Measurements from ENCODE around the gene LCN15.
"Not testable (repeated sequence)": the region's sequence is repeated elsewhere in the genome, so short reads cannot be mapped to it uniquely, and the experiment has no call there.

LCN15 gene

DNA sequence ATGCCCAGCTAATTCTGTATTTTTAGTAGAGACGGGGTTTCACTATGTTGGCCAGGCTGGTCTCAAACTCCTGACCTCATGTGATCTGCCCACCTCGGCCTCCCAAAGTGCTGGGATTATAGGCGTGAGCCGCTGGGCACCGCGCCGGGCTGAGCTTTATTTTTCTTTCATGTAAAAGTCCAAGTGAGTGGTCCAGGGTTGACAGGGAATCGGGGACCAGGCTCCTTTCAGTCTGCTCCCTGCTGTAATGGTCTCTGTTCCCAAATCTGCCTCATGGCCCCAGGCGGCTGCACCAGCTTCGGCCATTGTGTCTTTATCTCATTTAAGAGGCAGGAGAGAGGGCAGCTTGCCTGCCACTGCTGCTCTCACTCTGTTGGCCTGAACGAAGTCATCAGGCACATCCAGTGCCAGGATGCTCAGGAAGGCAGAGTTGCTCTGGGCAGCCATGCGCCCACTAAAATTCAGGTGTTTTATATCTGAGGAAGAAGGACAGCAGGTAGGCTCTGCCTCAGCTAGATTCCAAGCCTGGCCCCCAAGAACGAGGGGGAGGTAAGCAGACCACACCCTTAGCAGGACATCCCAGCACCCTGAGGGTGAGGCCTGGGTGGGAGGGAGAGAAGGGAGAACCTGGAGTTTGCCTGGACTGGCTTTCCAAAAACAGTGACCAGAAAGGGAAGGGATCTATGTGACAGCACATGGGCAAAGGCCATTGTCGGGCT is 30.1 kb upstream of the LCN15 start:
- DNase-seq, result no peak

- no peak for DNase-seq
These were observed 29.0 kb upstream of the LCN15 start for GRCh38 chr9:136793086-136793946.

- no peak for DNase-seq
These were observed 28.2 kb upstream of the LCN15 start for GRCh38 chr9:136792321-136793085.

GRCh38 chr9:136791516-136792276 is 27.4 kb upstream of the LCN15 start:
- peak; percentile 50 for DNase-seq

DNA sequence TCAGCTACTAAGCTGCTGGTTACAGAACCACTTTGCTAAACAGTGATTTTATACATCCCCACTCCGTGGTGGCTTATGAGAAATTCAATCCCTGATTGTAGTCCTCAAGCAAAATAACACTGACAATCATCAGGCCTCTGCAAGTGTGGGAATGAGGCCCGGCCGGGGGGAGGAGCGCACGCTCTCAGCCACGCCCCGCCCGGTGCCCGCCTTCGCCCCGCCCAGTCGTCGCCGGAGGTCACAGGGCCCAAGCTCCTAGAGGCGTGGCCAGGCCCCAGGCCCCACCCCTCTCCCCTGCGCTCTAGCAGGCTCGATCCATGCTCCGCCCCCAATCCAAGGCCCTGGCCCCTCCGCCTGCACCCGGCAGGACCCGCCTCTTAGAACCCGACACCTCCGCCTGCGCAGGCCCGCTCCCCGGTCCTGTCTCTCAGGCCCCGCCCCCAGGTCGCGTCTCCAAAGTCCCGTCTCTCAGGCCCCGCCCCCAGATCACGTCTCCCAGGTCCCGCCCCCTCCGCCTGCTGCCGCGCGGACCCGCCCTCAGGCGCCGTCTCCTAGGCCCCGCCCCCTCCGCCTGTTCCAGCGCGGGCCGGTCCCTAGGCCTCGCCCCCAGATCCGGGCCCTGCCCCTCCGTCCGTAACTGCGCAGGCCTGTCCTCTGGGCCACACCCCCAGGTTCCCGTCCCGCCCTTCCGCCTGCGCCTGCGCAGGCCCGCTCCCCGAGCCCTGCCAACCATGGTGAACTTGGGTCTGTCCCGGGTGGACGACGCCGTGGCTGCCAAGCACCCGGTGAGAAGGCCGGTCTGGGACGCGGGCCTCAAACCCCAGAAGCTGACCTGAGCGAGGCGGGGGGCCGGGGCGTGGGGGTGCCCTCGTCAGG is 26.6 kb upstream of the LCN15 start, which contains the start of gene TMEM141:
TMEM141 (plus strand) TSS at position 705 of the 876 bp plus-strand sequence; CDS start at position 732, 27 bp downstream.
- DNase-seq, result peak; percentile 96

DNA sequence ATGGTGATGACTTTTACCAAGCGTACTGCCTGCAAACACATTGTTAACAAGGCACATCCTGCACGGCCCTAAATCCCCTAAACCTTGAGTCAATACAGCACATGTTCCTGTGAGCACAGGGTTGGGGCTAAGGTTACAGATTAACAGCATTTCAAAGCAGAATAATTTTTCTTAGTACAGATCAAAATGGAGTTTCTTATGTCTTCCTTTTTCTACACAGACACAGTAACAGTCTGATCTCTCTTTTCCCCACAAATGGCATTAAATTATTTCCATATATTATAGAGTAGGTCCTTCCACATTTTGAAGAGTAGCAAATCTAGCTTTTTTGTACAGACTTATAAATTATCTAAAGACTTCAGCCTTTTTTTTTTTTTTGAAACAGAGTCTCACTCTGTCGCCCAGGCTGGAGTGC is 25.2 kb upstream of the LCN15 start:
- DNase-seq, result no peak

- DNase-seq, result not testable (repeated sequence)
These were observed 24.6 kb upstream of the LCN15 start for GRCh38 chr9:136788644-136789522.

DNA sequence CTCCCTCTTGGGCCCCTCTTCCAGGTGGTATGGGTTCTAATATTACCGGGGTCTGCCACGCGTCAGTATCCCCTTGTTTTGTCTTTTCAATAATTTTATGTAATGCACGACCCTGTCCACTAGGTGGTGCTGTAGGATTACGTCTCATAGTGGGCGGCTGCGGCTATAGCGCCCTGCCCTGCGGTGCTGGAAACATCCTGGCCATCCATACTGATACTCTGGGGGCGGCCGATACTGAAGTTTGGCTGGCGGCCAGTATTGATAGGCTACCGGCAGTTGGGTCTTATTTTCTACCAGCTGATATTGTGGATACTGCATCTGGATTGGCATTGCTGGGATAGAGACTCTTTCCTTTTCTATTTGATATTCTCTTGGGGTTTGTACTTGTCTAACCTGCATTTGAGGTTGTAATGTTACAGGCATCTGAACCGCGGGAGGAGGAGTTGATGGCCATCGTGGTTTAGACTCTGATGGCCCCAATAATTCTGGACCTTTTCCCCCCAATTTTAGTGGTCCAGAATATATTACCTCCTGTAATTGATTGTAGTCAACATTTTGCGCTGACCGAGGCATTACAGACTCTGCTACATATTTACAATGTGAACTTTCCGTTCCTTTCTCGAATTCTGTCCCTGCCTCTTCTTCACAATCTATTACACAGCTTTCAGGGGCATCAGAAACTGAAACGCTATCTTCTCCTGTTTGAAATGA is 23.5 kb upstream of the LCN15 start:
- DNase-seq, result peak; percentile 89

DNA sequence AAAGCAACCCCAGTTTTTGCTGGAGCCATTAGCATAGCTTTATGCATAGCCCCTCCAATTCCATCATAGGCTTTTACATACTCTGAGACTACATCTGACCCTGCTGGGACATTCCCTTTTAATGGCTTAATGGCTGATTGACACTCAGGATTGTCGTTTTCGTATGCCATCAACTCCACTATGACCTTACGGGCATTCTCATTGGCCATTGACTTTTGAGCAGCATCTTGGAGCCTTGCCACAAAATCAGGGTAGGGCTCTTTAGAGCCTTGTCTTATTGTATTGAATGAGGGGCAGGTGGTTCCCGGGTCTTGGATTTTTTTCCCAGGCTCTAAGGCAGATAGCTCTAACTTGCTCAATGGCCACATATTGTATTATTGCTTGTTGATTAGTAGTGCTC is 22.7 kb upstream of the LCN15 start:
- not testable (repeated sequence) for DNase-seq

GRCh38 chr9:136786451-136786850 is 22.1 kb upstream of the LCN15 start:
- DNase-seq, result no peak

DNA sequence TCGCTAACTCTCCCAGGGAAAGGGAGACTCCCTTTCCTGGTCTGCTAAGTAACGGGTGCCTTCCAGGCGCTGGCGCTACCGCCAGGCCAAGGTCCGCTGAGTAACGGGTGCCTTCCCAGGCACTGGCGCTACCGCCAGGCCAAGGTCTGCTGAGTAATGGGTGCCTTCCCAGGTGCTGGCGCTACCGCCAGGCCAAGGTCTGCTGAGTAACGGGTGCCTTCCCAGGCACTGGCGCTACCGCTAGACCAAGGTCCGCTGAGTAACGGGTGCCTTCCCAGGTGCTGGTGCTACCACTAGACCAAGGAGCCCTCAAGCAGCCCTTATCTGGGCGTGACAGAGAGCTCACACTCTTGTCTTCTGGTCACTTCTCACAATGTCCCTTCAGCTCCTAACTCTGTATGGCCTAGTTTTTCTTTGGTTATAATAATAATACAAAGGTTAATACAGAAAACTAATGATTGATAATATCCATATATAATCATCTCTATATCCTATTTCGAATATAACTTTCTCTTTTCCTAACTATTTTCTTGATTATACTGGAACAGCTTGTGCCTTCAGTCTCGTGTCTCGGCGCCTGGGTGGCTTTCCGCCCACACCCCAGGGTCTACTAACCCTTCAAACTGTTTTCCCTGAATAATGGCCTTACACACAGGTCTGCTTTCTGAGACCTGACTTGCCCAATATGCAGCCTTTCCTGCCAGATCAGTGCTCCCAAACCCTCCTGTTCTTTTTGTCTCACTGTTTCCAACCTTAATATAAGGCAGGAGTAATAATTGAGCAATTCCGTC is 21.4 kb upstream of the LCN15 start:
- DNase-seq, result not testable (repeated sequence)

GRCh38 chr9:136784997-136785361 is 20.7 kb upstream of the LCN15 start:
- no peak for DNase-seq

DNA sequence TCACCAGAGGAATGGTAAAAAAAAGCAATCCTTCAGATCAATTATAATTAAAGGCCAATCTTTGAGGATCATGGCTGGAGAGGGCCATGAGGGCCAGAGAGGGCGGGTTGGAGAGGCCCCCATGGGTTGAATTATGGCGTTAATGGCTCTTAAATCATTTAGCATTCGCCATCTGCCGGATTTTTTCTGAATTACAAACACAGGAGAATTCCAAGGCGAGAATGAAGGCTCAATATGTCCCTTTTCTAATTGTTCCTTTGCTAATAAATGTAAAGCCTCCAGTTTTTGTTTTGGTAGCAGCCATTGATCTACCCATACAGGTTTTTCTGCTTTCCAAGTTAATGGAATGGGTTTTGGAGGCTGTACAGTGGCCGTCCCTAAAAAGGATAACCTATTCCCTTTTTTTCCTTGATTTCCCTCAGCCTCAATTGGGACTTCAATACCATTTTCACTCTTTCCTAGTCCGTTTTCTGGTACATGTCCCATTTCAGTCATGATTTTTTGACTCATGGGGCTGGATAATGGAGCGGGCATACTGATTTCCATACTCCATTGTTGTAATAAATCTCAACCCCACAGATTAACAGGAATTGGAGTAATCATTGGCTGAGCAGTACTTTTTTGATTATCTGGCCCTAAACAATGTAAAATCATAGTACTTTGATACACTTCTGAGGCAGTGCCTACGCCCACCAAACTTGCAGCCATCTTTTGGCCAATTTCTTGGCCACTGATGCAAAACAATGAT is 20.1 kb upstream of the LCN15 start:
- no peak for DNase-seq

DNA sequence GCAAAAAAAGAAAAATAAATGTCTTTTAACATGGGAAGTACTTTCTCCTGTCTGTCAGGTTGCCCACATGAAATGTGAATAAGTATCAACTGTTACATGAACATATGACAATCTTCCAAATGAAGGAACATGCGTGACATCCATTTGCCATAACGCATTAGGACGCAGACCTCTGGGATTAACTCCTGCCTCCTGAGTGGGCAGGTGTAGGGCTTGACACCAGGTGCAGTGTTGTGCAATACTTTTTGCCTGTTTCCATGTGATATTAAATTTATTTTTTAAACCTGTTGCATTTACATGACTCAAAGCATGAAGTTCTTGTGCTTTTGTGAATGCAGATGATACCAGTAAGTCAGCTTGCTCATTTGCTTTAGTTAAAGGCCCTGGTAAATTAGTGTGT is 18.1 kb upstream of the LCN15 start:
- no peak for DNase-seq

GRCh38 chr9:136779808-136780207 is 15.5 kb upstream of the LCN15 start:
- no peak for DNase-seq

DNA sequence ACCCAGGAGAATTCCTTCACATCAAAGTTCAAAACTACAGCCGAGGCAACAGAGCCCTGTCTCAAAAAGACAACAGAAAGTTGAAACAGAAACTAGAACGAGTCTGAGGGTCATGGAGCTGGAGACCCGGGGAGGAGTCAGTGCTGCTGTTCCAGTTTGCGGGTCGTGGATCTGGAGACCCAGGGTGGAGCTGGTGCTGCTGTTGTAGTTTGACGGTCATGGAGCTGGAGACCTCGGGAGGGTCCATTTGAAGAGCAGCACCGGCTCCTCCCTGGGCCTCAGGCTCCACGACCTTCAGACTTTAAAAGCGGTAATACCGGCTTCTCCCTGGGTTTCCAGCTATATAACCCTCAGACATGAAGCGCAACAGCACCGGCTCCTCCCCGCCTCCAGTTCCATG is 13.0 kb upstream of the LCN15 start:
- no peak for DNase-seq

- DNase-seq, result no peak
These were observed 12.6 kb upstream of the LCN15 start for GRCh38 chr9:136776947-136777346.

DNA sequence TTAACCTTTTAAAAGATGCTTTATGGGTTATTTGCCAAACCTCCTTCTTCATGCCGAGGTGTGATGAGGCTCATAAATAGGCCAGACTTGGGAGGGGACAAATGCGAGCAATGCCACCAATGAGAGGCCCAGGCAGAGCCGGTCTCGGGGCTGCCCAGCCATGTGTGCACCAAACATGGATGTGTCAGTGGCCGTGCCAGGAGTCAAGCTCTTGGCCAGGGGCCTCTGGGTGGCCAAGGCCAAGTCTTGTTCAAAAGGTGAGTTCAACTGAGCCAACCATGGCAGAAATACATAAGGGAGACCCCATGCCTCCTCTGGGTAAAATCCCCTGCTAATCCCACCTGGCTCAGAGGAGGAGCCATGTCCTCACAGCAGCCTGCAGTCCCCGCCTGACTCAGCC is 10.9 kb upstream of the LCN15 start:
- DNase-seq, result no peak
